GM18907 (cell line): ENCODE data around the gene ZFP69B.
"Not testable (repeated sequence)": the region's sequence is repeated elsewhere in the genome, so short reads cannot be mapped to it uniquely, and the experiment has no call there.

ENCODE experiments used
- ATAC-seq: cut with Tn5 transposase; IDR thresholded peaks from one replicate; pipeline ENCODE4 v1.9.1; 2021; ENCODE audit warnings: mild to moderate bottlenecking, moderate library complexity; ENCODE audit not compliant: unreplicated experiment

The ZFP69B gene

DNA sequence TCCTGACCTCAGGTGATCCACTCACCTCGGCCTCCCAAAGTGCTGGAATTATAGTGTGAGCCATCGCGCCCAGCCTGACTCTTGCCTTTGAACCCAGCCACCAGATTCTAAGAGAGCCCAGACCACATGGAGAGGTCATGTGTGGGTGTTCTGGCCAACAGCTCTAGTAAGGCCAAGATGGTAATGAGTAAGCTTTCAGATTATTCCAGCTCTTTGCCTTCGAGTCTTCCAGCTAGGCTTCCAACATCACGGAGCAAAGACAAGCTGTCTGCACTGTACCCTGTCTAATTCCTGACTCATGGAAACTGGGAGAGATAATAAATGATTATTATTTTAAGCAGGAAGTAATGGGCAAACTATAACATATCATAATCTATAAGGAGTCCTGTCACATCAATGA lies 14.8 kb upstream of the ZFP69B start:
- no peak for ATAC-seq

DNA sequence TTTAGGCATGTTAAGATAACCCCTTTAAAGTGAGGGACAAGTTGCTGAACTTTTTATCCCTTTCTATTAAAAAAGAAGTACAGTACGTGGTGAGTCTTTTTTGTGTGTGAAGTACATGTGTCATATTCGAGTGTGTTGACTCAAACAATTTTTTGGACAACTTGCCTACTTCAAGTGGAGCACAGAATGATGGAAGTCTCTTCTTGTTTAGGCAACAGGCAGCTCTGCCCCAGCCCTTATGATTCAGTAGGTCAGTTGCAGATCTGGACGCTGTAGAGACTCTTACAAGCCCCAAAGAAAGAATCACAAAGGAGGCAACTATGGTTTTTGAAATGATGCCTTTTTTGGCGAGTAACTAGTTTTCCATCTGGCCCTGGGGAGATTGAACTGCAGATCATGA lies 14.4 kb upstream of the ZFP69B start:
- ATAC-seq: no peak

DNA sequence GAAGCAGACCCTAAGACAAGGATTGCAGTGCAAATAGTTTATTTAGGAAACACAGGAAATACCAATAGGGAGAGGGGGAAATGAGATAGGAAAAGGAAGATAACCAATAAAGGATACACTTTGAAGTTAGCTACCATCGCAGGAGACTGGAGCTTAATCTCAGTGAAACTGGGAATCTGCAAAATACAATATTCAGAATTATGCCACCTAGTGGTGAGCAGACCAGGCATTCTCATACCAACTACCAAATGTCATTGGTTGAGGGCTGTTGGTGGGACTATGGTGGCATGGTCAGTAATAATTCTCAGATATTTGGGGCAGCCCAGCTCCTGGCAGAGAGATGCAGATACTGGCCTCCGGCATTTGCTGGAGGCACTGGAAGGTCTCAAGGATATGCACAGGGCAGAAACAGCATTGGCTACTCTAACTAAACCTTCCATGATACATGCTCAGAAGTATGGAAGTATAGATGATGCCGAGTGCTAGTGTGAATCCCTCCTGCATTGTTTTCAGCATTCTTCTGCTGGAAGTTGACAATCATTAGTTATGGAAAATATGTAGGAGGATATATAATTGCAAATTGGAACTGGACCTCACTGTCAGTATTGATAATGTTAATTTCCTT lies 11.8 kb upstream of the ZFP69B start:
- no peak for ATAC-seq

DNA sequence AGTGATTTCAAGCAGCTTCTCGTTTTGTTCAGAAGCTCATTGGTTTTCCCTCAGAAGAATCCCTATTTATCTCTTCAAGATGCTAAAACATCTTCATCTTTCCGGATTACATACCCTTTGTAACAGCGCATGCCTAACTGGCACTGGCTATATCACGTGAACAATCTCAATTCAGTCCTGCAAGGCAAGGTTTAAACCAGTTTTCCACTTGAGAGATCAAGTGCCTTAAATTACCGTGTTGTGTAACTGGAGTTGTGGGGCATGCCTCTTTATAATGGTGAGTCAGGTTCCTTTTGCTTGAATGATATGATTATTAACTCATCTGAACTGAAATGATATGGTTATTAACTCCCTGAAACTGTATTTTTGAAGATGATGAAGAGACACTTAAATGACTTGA lies 11.0 kb upstream of the ZFP69B start:
- no peak for ATAC-seq

DNA sequence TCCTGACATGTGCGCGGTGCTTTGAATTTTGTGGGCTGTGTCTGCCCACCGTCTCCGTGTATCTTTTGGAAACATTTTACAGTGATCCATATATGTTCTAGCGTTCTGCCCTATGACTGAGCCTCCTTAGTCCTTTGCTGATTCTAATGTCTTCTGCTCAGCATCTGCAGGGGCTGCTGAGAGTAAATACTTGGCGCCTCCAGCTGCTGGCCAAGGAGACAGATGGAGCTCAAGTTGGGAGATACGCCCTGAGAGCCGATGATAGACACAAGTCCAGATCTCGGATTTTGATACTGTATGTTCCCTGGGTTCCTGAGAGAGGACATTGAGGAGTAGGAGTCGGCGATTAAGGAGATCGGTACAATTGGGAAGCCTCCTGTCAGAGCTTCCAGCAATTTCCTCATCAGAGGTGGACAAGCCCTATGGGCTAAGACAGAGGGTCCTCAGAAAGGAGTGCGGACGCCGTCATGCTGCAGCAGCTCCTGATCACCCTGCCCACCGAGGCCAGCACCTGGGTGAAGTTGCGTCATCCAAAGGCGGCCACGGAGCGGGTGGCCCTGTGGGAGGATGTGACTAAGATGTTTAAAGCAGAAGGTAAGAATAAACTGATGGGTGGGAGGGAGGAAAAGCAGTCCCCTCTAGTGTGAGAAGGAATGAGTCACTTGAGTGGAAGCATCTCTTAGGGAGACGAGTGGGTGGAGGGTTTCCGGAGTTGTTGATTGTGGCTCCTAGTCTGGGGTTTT lies 390 bp downstream of the ZFP69B start:
- peak; percentile 26 for ATAC-seq

DNA sequence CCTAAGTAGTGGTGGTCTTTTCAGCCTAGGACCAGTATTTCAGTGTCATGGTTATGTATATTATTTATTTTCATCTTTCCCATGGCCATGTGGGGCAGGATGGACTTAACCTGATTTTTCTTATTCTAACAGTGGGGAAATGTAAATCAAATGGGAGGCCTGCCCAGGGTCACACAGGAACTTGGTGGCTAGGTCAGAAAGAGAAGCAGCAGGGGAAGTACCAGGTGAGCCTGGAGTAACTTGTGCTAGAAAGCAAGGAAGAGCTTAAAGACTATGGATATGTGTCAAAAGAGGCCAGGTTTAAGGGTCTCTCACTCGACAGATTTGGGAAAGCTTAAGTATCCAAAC lies 936 bp downstream of the ZFP69B start:
- ATAC-seq: no peak

DNA sequence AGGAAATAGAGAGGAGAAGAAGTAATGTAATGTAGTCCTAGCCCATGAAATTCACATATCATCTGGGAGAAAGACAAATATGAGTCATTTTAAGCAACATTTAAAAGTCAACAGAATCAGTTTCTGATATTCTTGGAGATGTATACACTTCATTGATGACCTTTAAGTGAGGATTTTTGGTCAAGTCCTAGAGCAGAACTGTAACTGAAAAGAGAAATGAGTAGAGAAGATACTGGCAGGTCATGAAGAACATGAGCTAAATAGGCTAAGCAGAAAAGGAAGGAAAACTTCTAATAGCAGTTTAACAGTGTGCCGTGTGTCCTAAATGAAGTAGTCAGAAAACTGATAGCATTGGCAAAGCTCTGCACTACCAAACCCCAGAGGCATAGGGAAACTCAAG lies 4.6 kb downstream of the ZFP69B start:
- ATAC-seq: no peak

DNA sequence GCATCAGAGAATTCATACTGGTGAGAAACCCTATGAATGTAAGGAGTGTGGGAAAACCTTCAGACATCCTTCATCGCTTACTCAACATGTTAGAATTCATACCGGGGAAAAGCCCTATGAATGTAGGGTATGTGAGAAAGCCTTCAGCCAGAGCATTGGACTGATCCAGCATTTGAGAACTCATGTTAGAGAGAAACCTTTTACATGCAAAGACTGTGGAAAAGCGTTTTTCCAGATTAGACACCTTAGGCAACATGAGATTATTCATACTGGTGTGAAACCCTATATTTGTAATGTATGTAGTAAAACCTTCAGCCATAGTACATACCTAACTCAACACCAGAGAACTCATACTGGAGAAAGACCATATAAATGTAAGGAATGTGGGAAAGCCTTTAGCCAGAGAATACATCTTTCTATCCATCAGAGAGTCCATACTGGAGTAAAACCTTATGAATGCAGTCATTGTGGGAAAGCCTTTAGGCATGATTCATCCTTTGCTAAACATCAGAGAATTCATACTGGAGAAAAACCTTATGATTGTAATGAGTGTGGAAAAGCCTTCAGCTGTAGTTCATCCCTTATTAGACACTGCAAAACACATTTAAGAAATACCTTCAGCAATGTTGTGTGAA lies 12.8 kb downstream of the ZFP69B start:
- ATAC-seq: no peak

DNA sequence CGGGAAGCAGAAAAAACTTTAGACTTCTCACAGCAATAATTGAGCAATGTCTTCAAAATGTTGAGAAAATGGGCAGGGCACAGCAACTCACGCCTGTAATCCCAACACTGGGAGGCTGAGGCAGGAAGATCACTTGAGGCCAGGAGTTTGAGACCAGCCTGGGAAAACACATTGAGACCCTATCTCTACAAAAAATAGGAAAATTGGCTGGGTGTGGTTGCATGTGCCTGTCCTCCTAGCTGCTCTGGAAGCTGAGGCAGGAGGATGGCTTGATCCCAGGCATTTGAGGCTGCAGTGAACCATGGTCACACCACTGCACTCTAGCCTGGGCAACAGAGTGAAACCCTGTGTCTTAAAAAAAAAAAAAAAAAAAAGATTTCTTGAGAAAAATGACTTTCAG lies 19.1 kb downstream of the ZFP69B start:
- ATAC-seq: no peak

DNA sequence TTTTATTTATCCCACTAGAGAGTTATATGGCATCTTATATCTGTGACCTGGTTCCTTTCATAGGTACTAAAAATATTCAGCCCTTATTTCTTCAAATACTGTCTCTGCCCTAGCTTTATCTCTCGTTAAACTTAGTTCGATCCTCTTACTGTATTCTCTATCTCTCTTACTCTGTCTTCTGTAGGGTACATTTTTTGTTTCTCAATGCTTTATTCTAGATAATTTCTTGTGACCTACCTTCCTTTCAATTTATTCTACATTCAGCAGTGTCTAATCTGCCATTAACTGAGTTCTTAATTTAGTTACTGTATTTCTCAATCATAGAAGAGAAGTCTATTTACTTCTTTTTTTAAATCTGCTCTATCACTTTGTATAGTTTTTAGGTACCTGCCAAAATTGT lies 25.0 kb downstream of the ZFP69B start:
- no peak for ATAC-seq

DNA sequence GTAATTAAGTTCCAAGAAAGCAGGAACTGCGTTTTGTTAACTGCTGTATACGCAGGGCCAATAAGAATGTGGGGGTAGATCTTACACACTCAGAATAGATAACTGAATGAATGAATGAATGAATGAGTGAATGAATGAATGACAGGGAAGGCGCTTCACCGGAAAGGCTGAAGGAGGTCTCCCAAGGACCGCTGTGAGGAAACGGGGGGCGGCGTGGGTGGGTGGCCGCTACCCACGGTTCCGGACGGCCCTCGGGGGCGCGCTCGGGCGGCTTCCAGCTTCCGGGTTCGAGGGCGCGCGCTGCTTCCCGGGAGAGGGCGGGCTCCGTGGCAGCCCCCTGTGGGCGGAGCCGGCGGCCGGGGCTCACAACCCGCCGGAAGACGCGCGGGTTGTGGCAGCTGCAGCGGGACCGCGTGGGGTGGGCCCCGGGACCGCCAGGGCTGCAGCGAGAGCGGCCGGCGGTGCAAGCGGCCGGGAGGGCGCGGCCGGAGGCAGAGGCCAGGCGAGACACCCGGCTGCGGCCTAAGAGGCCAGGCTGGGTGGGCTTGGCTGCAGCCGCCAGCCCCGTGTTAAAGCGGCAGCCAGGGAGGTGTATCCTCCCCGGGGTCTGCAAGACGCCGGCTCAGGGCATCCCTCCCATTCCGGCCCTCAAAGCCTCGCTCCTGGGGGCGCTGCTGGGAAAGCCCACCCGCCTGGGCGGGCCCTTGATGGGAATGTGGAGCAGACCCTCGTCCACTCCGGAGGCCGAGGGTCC lies 26.8 kb downstream of the ZFP69B start, which contains the start of gene ZFP69:
TSS of gene ZFP69 (plus strand) at position 367 of the 754 bp plus-strand sequence. CDS start 2,072 bp downstream, outside the sequence.
- peak; percentile 78 for ATAC-seq

DNA sequence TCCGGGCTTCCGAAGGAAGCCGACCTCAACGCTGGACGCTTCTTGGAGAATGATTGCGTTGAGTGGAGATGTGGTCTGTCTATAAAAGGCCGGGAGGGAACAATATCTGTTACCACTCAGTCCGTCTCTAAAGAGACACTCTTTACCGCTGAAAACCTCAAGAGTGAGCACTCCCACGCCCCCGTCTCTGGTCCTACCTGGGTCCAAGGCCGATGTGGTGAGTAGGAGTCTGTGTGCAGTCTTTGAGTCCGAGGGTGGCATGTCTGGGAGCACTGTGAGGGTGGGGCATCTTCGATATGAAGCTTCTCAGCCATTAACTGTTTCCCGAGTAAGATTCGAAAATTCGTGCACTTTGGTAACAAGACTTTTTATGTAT lies 27.4 kb downstream of the ZFP69B start:
- peak; percentile 31 for ATAC-seq

DNA sequence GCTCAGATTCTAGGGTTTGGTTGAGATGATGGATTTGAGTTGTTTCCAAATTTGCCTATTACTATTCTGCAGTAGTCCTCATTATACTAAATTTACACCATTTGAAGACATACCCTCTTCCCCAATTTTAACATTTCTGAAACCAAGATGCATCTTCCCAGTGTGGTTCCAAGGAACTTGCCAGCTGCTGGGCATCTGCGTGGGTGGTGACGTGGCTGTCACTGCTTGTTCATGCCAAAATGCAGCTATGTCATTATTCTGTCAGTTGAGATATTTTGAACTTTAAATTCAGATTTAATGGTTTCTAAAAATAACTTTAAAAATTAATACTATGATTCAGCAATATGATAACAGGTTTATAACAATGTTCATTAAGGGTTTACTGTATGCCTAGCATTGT lies 28.0 kb downstream of the ZFP69B start:
- no peak for ATAC-seq

DNA sequence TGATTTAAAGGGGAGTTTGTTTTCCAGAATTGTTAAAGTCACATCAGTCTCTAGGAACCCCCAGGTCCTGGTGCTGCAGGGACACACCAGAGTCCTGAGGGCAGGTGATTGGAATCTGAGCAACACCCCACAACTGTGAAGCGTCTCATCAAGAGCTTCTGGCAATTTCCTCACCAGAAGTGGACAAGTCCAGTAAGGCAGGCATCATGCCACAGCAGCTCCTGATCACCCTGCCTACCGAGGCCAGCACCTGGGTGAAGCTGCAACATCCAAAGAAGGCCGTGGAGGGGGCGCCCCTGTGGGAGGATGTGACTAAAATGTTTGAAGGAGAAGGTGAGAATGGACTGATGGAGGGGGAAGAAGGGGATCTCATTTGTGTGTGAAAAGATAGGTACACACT lies 28.9 kb downstream of the ZFP69B start:
- ATAC-seq: no peak

DNA sequence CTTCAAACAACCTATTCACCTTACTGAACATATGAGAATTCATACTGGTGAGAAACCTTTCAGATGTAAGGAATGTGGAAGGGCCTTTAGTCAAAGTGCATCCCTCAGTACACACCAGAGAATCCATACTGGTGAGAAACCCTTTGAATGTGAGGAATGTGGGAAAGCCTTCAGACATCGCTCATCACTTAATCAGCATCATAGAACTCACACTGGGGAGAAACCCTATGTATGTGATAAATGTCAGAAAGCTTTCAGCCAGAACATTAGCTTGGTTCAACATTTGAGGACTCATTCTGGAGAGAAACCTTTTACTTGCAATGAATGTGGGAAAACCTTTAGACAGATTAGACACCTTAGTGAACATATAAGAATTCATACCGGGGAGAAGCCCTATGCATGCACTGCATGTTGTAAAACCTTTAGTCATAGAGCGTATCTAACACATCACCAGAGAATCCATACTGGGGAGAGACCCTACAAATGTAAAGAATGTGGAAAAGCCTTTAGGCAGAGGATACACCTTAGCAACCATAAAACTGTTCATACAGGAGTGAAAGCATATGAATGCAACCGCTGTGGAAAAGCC lies 45.1 kb downstream of the ZFP69B start:
- no peak for ATAC-seq

DNA sequence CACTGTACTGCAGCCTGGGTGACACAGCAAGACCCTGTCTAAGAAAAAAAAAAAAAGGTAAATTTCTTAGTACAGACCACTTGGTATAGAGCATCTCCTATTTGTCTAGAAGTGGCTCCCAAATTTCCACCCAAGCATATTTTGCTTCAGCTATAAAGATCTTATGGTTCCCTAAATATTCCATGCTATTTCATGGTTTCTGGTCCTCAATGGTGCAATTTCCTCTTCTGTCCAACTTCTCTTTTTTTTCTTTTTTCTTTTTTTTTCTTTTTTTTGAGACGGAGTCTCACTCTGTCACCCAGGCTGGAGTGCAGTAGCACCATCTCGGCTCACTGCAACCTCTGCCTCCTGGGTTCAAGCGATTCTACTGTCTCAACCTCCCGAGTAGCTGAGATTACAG lies 52.4 kb downstream of the ZFP69B start:
- ATAC-seq: not testable (repeated sequence)

DNA sequence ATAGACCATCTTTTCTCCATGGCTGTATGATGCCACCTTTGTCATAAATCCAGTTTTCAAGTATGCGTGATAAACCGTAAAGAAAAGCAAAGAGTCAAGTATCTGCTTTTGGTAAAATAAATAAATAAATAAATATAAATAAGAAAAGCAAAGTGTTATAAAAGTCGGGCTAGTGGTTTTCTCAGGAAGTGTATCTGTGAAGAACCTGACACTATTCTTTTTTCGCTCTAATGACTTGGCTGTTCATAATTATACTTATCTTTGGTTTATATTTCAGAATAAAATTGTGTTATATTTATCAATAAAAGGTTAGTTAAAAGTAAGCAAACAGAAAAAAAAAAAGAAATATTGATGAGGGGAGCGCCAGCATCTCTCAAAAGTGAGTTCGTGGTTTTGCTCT lies 57.7 kb downstream of the ZFP69B start:
- ATAC-seq: no peak

DNA sequence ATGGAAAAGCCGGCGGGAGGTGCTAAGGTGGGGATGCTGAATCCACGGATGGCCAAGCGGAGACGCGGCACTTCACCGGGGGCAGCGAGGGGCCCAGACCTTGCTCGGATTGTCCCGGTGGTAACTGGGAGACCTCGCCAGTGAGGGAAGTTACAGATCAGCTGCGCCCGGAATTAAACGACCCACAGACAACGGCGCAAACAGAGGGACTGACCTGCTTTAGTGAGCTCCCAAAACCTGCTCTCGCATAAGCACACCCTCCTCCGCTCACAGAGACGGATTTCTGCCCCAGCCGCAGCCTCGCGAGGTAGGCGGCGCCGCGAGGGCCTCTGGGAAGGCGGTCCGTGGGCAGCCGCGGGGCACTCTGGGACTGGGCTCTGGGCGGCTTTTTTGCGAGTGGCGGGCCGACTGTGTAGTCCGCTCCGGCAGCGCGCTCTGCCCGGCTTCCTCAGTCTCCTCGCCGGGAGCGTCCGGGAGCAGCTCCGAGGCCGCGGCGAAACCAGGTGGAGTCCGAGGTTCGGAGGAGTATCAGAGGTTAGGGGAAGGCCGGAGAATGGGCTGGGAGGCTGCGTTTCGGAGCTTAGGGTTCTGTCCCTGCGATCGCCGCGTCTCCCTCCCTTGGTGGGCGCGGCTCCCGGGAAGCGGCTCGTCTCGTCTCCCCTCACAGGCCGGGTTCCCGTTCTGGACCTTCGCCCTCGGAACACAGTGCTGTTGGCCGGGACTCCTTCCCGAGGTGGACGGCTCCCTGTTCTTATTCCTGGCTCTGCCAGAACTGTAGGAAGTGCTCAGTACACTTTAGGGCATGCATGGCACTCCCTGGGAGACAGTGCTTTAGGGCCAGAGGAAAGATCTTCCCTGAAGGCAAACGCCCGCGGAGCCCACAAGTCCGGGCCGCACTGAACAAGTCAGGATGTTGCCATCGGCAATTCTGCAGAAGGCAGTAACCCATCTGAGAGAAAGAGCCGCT lies 58.4 kb downstream of the ZFP69B start, which contains the start of gene EXO5:
TSS of gene EXO5 (plus strand) at position 393 of the 967 bp plus-strand sequence. CDS start 5,778 bp downstream, outside the sequence.
- peak; percentile 86 for ATAC-seq
